ENCODE results near the gene MACROD2.

MACROD2 gene

DNA sequence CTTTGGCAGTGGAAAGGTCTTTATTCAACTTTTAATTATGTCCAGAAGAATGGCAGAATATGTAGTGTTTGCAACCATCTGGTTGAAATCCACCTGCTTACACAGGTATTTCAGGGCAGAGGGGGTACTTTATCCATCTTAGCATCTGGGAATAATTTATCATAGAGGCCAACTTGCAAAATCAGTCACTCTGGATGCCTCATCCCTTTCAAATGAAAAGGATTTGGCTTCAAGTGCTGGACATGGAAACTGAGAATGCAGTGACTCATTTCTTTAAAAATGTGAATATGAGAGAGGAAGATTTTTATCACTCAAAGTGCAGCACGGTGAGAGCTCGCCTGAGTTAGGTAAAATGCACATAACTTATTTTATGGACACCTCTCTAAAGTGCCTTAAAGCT, 1819.6 kb downstream of the MACROD2 start:
- in situ Hi-C loops (cut with MboI; ENCODE audit: low sequenced_read_pairs, unreplicated experiment) = no loop called here
- DNase-seq (ENCODE audit: low spot score) = no peak
- TF ChIP-seq, protein P1, sequence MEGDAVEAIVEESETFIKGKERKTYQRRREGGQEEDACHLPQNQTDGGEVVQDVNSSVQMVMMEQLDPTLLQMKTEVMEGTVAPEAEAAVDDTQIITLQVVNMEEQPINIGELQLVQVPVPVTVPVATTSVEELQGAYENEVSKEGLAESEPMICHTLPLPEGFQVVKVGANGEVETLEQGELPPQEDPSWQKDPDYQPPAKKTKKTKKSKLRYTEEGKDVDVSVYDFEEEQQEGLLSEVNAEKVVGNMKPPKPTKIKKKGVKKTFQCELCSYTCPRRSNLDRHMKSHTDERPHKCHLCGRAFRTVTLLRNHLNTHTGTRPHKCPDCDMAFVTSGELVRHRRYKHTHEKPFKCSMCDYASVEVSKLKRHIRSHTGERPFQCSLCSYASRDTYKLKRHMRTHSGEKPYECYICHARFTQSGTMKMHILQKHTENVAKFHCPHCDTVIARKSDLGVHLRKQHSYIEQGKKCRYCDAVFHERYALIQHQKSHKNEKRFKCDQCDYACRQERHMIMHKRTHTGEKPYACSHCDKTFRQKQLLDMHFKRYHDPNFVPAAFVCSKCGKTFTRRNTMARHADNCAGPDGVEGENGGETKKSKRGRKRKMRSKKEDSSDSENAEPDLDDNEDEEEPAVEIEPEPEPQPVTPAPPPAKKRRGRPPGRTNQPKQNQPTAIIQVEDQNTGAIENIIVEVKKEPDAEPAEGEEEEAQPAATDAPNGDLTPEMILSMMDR (IDR thresholded peaks at IDR 0.05; ENCODE audit: borderline replicate concordance, control extremely low read depth, extremely low read depth, insufficient read depth, missing control alignments) = no peak

DNA sequence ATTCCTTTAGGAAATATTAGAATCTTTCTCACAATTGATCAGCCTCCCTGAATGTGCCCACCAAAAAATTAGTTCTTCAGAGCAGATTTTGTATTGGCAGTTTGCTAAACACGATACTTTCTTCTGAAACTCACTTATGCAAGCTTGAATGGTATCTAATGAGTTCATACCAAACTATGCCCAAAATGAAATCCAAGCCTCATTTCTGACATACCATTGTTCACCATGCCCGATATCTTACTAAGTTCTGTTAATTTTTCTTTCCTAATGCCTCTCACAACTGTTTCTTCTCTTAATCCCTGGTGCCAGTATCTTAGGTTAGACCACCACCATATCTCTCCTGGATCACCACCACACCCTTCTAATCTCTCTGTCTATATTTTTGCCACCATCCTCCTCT, 1822.0 kb downstream of the MACROD2 start:
- in situ Hi-C loops (cut with MboI; ENCODE audit: low sequenced_read_pairs, unreplicated experiment) = no loop called here
- TF ChIP-seq, protein P1 (IDR thresholded peaks at IDR 0.05; ENCODE audit: borderline replicate concordance, control extremely low read depth, extremely low read depth, insufficient read depth, missing control alignments) = no peak
- no peak for DNase-seq (ENCODE audit: low spot score)

DNA sequence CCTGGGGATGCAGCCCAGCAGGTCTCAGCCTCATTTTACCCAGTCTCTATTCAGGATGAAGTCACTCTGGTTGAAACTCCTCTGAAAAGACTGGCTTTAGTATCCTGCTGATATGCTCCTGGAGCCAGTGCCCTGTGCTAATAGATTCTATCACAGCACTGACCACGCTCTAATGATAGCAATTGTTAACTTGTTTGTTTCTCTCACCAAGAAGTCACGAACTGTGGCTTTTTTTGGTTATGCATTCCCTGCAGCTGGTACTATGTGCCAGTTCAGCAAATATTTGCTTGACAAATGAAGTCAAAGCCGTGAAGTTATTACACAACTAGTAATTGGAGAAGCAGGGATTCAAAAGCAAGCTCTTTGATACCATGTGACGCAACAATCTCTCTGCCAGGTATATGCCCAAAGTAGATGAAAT, 1823.3 kb downstream of the MACROD2 start:
- in situ Hi-C loops (cut with MboI; ENCODE audit: low sequenced_read_pairs, unreplicated experiment) = no loop called here
- no peak for DNase-seq (ENCODE audit: low spot score)
- TF ChIP-seq, protein P1 (IDR thresholded peaks at IDR 0.05; ENCODE audit: borderline replicate concordance, control extremely low read depth, extremely low read depth, insufficient read depth, missing control alignments) = no peak

DNA sequence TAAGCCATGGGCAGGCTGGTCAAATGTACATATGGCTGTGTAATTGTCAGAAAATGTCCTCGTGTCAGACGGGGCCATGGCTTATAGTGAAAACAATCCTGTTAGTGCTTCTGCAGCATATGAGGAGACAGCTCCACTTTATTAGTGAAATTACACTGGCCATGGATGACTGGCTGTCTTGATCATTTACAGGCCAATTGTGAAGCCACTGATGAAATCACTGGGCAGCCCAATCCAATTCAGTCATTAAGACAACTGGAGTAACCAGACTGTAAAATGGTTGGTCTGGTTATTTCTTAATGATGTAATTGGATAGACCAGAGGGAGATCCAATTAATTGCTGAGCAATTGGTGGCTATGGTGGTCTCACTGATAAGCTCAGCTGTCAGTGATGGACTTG, 1828.4 kb downstream of the MACROD2 start:
- TF ChIP-seq, protein P1 (IDR thresholded peaks at IDR 0.05; ENCODE audit: borderline replicate concordance, control extremely low read depth, extremely low read depth, insufficient read depth, missing control alignments) = no peak
- DNase-seq (ENCODE audit: low spot score) = no peak
- in situ Hi-C loops (cut with MboI; ENCODE audit: low sequenced_read_pairs, unreplicated experiment) = no loop called here

DNA sequence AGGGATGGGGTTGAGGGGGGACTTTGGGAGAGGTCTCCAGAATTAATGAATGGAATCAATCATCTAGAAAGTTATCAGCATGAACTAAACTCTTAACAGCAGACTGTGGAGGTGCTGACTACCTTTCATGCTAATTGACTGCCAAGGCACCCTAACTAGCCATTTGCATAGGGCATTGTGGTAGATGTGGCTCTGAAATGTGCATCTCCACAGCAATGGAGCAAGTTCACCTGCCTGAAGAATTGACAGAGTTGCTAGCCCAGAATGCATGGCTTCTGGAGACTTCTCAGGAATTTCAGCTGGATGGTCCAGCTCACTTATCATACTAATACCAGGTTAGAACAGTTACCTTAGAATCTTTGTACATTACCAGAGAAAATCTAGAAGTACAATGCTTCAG, 1832.3 kb downstream of the MACROD2 start:
- no peak for DNase-seq (ENCODE audit: low spot score)
- TF ChIP-seq, protein P1 (IDR thresholded peaks at IDR 0.05; ENCODE audit: borderline replicate concordance, control extremely low read depth, extremely low read depth, insufficient read depth, missing control alignments) = no peak
- in situ Hi-C loops (cut with MboI; ENCODE audit: low sequenced_read_pairs, unreplicated experiment) = no loop called here

DNA sequence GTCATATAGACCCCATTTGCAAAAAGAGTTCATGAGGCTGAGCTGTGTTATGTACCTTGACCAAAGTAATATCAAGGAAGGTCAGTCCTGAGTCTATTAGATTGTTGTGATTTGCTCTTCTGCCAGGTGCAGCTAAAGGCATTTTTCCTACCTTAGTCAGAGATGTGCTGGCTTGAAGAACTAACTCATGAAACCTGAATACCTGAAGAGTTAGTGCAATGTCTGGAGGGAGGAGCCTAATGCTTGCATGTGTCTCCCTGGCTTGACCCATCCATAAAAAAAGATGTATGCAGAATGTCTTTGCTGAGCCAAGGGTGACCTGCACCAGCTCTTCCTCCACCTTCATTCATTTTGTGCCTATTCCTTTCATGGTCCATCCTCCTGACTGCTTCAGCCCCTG, 1835.9 kb downstream of the MACROD2 start:
- no peak for DNase-seq (ENCODE audit: low spot score)
- in situ Hi-C loops (cut with MboI; ENCODE audit: low sequenced_read_pairs, unreplicated experiment) = no loop called here
- TF ChIP-seq, protein P1 (IDR thresholded peaks at IDR 0.05; ENCODE audit: borderline replicate concordance, control extremely low read depth, extremely low read depth, insufficient read depth, missing control alignments) = no peak

DNA sequence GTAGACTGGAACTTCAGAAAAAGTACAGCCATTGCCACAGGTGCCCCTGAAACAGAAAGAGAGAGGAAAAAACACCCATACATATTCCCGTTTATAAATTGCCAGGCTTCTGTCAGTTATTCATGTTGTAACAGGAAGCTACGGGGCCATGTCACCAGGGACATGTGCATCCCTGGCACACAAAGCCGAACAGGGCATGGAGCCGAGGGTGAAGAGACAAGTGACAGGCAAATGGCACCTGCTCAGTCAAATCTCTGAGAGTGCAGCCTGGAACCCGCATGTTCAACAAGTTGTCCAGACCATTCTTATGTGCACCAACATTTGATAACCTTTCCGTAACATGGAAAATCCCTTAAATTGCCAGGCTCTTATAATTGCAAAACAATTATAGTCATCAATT, 1837.2 kb downstream of the MACROD2 start:
- in situ Hi-C loops (cut with MboI; ENCODE audit: low sequenced_read_pairs, unreplicated experiment) = no loop called here
- DNase-seq (ENCODE audit: low spot score) = no peak
- TF ChIP-seq, protein P1 (IDR thresholded peaks at IDR 0.05; ENCODE audit: borderline replicate concordance, control extremely low read depth, extremely low read depth, insufficient read depth, missing control alignments) = no peak

Data from GM13976 (cell line).